Mesendoderm (in vitro differentiated cells): Measurements from ENCODE around the gene ZC3H15. TPM values are rescaled to one million over a fixed set of nuclear protein-coding genes. Genes with fewer than 3 reads are reported as not detected.
"Not testable (repeated sequence)": the region's sequence is repeated elsewhere in the genome, so short reads cannot be mapped to it uniquely, and the experiment has no call there.

ENCODE experiments used
- DNase-seq: peaks from one replicate; pipeline ENCODE4 v3.0.0; 2013
- H2AK5ac ChIP-seq: 2 replicates; pipeline ENCODE4 v1.6.1; 2013; ENCODE audit warnings: low read length, inconsistent platforms
- H2BK120ac ChIP-seq: 2 replicates; pipeline ENCODE4 v1.6.1; 2013; ENCODE audit warnings: low read depth, mild to moderate bottlenecking, low read length, moderate library complexity, mixed read lengths
- H2BK15ac ChIP-seq: replicated peaks from 2 replicates; pipeline ENCODE4 v1.6.1; 2013; ENCODE audit warnings: low read depth, mild to moderate bottlenecking, moderate library complexity
- H2BK5ac ChIP-seq: 2 replicates; pipeline ENCODE4 v1.6.1; 2013; ENCODE audit warnings: low read length, inconsistent platforms
- H3K18ac ChIP-seq: 2 replicates; pipeline ENCODE4 v1.6.1; 2013; ENCODE audit warnings: mild to moderate bottlenecking, low read length, mixed read lengths
- H3K23ac ChIP-seq: one replicate; pipeline ENCODE4 v1.6.1; 2013; ENCODE audit warnings: low read length
- H3K27ac ChIP-seq: 2 replicates; pipeline ENCODE4 v1.5.1; 2013; ENCODE audit warnings: low read depth, mild to moderate bottlenecking, inconsistent platforms, low read length, moderate library complexity
- H3K27me3 ChIP-seq: 2 replicates; pipeline ENCODE4 v1.6.1; 2013; ENCODE audit warnings: low read length, control low read depth, mild to moderate bottlenecking, inconsistent platforms; ENCODE audit not compliant: insufficient read depth, poor library complexity
- H3K36me3 ChIP-seq: 2 replicates; pipeline ENCODE4 v1.6.1; 2013; ENCODE audit warnings: low read length, inconsistent platforms; ENCODE audit not compliant: control insufficient read depth, insufficient read depth
- H3K4ac ChIP-seq: one replicate; pipeline ENCODE4 v1.6.1; 2013; ENCODE audit warnings: low read depth, mild to moderate bottlenecking, low read length, moderate library complexity
- H3K4me1 ChIP-seq: 2 replicates; pipeline ENCODE4 v1.6.1; 2013; ENCODE audit warnings: low read depth, low read length, inconsistent platforms; ENCODE audit not compliant: control insufficient read depth
- H3K4me2 ChIP-seq: 2 replicates; pipeline ENCODE4 v1.6.1; 2013; ENCODE audit warnings: low read length
- H3K4me3 ChIP-seq: 2 replicates; pipeline ENCODE4 v1.5.1; 2013; ENCODE audit warnings: mild to moderate bottlenecking, low read length
- H3K56ac ChIP-seq: one replicate; pipeline ENCODE4 v1.6.1; 2013; ENCODE audit warnings: low read length
- H3K79me1 ChIP-seq: 2 replicates; pipeline ENCODE4 v1.6.1; 2013; ENCODE audit warnings: low read length, inconsistent platforms
- H3K79me2 ChIP-seq: 2 replicates; pipeline ENCODE4 v1.6.1; 2013; ENCODE audit warnings: mild to moderate bottlenecking, low read length; ENCODE audit not compliant: control insufficient read depth, insufficient read depth
- H3K9ac ChIP-seq: 2 replicates; pipeline ENCODE4 v1.6.1; 2013; ENCODE audit warnings: low read length, inconsistent platforms
- H4K5ac ChIP-seq: one replicate; pipeline ENCODE4 v1.6.1; 2013; ENCODE audit warnings: low read length
- H4K8ac ChIP-seq: one replicate; pipeline ENCODE4 v1.6.1; 2013; ENCODE audit warnings: low read depth, mild to moderate bottlenecking, control low read depth, low read length, moderate library complexity
- WGBS: extraction: QIAGEN DNeasy Blood & Tissue Kit; methylation state at CpG from one replicate; pipeline ENCODE4 v1.1.7; 2013; ENCODE audit warnings: low lambda C conversion rate, missing lambda C conversion rate; ENCODE audit not compliant: insufficient coverage; ENCODE audit errors: extremely low coverage; 5-methylcytosine and 5-hydroxymethylcytosine counted together
- polyA plus RNA-seq, 2 experiments: library from polyadenylated mRNA; stranded (reverse); fragments of 200-250 nt; gene quantifications; one replicate each; pipeline ENCODE4 v1.2.3, GENCODE V29; 2013

Gene ZC3H15
- 132 TPM for polyA plus RNA-seq (2013, experiment 1 of 2)
- 133 TPM for polyA plus RNA-seq (2013, experiment 2 of 2)

GRCh38 chr2:186485871-186486650 is at the start of gene ZC3H15:
Gene ZC3H15 (plus strand): TSS chr2:186486260. CDS start chr2:186486383, 123 bp downstream.
- peak; percentile 99 for DNase-seq
- Histone ChIP-seq H3K79me2 (peaks cover 40% of the 10 kb centered on the region), H3K56ac (peak within 1 kb of the TSS; percentile 91), H3K23ac (no peak within 1 kb of the TSS), H3K4me2 (peak within 1 kb of the TSS; percentile 87), H4K8ac (peak within 1 kb of the TSS; percentile 86), H2AK5ac (no peak within 1 kb of the TSS), H2BK5ac (peak within 1 kb of the TSS; percentile 66), H3K79me1 (peaks cover 8% of the 10 kb centered on the region), H2BK120ac (no peak within 1 kb of the TSS), H3K36me3 (no peaks in the 10 kb centered on the region), H4K5ac (no peak within 1 kb of the TSS), H3K18ac (peak within 1 kb of the TSS; percentile 81), H3K9ac (peak within 1 kb of the TSS; percentile 94), H3K27me3 (no peaks in the 10 kb centered on the region), H3K4me1 (peaks cover 6% of the 10 kb centered on the region), H3K27ac (peak within 1 kb of the TSS; percentile 93), H3K4me3 (peak within 1 kb of the TSS; percentile 95), H3K4ac (peak within 1 kb of the TSS; percentile 7), H2BK15ac (no peak within 1 kb of the TSS)
- WGBS: no CpG with 5 or more reads among the region's 63 CpGs

- WGBS: no CpG with 5 or more reads among the region's 6 CpGs
- H4K5ac ChIP-seq: no peak overlapping the region
Measured at GRCh38 chr2:186437719-186438118, 48.3 kb upstream of the ZC3H15 start.

GRCh38 chr2:186439673-186440095 is 46.4 kb upstream of the ZC3H15 start:
- not testable (repeated sequence) for H3K4me1 ChIP-seq
- no CpG with 5 or more reads among the region's 5 CpGs for WGBS

More at GRCh38 chr2:186437719-186438118, 48.3 kb upstream of the ZC3H15 start:
- Histone ChIP-seq H3K79me2 (no peaks in the 10 kb centered on the region), H2BK120ac (no peak overlapping the region), H3K4me3 (no peak overlapping the region), H3K9ac (no peak overlapping the region), H2AK5ac (no peak overlapping the region), H3K4ac (no peak overlapping the region), H2BK15ac (no peak overlapping the region), H3K36me3 (no peaks in the 10 kb centered on the region), H2BK5ac (no peak overlapping the region), H3K18ac (no peak overlapping the region), H3K4me2 (no peak overlapping the region), H3K56ac (no peak overlapping the region), H3K27ac (no peak overlapping the region), H3K79me1 (no peaks in the 10 kb centered on the region), H4K8ac (no peak overlapping the region), H3K23ac (no peak overlapping the region), H3K27me3 (no peaks in the 10 kb centered on the region), H3K4me1 (no peaks in the 10 kb centered on the region)
- DNase-seq: peak; percentile 14

GRCh38 chr2:186440506-186440905 is 45.6 kb upstream of the ZC3H15 start:
- WGBS: no CpG with 5 or more reads among the region's 3 CpGs
- no peak overlapping the region for H3K27ac ChIP-seq

More at GRCh38 chr2:186439673-186440095, 46.4 kb upstream of the ZC3H15 start:
- H3K4me2 ChIP-seq, H4K8ac ChIP-seq, H3K79me2 ChIP-seq, H3K18ac ChIP-seq, H3K4me3 ChIP-seq, H3K27me3 ChIP-seq, H3K27ac ChIP-seq, H2BK120ac ChIP-seq, H3K56ac ChIP-seq, H3K36me3 ChIP-seq, H3K23ac ChIP-seq, H2BK15ac ChIP-seq, H2BK5ac ChIP-seq, H3K4ac ChIP-seq, H3K9ac ChIP-seq, H3K79me1 ChIP-seq, H4K5ac ChIP-seq, H2AK5ac ChIP-seq, DNase-seq: not testable (repeated sequence)

GRCh38 chr2:186442885-186443284 is 43.2 kb upstream of the ZC3H15 start:
- Histone ChIP-seq H3K4me3 (no peak overlapping the region), H3K27ac (no peak overlapping the region), H2BK120ac (no peak overlapping the region), H2BK5ac (no peak overlapping the region), H3K56ac (no peak overlapping the region), H4K8ac (no peak overlapping the region), H3K79me1 (no peaks in the 10 kb centered on the region), H3K23ac (no peak overlapping the region), H3K9ac (no peak overlapping the region), H3K18ac (no peak overlapping the region), H3K79me2 (no peaks in the 10 kb centered on the region), H3K4ac (no peak overlapping the region), H4K5ac (no peak overlapping the region), H2AK5ac (no peak overlapping the region), H2BK15ac (no peak overlapping the region), H3K36me3 (no peaks in the 10 kb centered on the region), H3K4me1 (no peaks in the 10 kb centered on the region), H3K27me3 (no peaks in the 10 kb centered on the region), H3K4me2 (no peak overlapping the region)
- no peak for DNase-seq
- WGBS: no CpG with 5 or more reads among the region's 3 CpGs

More at GRCh38 chr2:186440506-186440905, 45.6 kb upstream of the ZC3H15 start:
- no peak overlapping the region for H2AK5ac ChIP-seq
- H2BK5ac ChIP-seq: no peak overlapping the region
- no peaks in the 10 kb centered on the region for H3K36me3 ChIP-seq
- H3K79me1 ChIP-seq: no peaks in the 10 kb centered on the region
- no peak overlapping the region for H3K23ac ChIP-seq
- H2BK120ac ChIP-seq: no peak overlapping the region
- H2BK15ac ChIP-seq: no peak overlapping the region
- H3K56ac ChIP-seq: no peak overlapping the region
- H3K4me1 ChIP-seq: no peaks in the 10 kb centered on the region
- H3K4me2 ChIP-seq: no peak overlapping the region
- no peak overlapping the region for H4K5ac ChIP-seq
- H3K4me3 ChIP-seq: no peak overlapping the region
- no peak overlapping the region for H3K18ac ChIP-seq
- H3K9ac ChIP-seq: no peak overlapping the region
- H4K8ac ChIP-seq: no peak overlapping the region
- DNase-seq: no peak
- H3K79me2 ChIP-seq: no peaks in the 10 kb centered on the region
- no peak overlapping the region for H3K4ac ChIP-seq
- no peaks in the 10 kb centered on the region for H3K27me3 ChIP-seq
